22Rv1 (cell line): ENCODE measurements around the gene SARDH.

Source experiments
- ZFX ChIP-seq: fragments of 450-650 bp; IDR thresholded peaks from 2 replicates; pipeline ENCODE4 v1.6.1; 2017; ENCODE audit warnings: antibody characterized with exemption, borderline replicate concordance
- TF ChIP-seq, protein P1 (sequence below): fragments of 450-650 bp; IDR thresholded peaks from 2 replicates; pipeline ENCODE4 v1.5.1; 2017; ENCODE audit warnings: mild to moderate bottlenecking

DNA sequence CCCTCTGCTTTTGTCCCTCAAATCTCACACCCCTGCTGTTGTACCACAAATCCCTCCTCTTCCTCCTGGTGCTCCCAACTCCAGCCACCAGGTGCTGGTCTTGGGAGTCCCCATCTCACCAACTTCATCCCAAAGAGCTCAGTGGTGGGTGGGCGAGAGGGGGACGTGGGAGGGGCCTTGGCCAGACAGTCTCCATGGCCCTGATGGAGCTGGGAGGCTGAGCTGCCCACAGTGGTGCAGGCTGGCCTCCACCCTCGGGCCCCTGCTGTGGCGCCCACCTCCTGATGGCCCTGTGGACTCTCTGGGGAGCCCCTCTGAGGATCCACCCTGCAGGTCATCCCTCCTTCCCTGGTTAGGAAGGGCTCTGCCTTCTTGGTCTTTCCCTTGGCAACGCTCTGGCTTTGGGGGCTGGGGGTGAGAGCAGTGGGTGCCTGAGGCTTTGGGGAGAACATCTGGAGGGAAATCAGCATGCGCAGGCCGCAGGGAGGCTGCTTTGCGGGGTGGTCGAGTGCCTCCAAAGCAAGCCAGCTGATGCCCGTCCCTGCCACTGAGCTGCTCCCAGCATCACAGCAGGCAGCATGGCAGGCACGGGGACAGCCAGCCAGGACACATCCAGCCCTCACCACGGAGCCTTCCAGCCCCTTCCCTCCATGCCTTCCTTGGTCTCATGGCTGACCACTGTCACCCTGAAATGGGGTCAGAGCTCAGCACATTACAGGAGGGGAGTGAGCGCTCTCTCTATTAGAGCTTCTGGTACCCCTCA lies 121.3 kb downstream of the SARDH start:
- TF ChIP-seq, protein P1, sequence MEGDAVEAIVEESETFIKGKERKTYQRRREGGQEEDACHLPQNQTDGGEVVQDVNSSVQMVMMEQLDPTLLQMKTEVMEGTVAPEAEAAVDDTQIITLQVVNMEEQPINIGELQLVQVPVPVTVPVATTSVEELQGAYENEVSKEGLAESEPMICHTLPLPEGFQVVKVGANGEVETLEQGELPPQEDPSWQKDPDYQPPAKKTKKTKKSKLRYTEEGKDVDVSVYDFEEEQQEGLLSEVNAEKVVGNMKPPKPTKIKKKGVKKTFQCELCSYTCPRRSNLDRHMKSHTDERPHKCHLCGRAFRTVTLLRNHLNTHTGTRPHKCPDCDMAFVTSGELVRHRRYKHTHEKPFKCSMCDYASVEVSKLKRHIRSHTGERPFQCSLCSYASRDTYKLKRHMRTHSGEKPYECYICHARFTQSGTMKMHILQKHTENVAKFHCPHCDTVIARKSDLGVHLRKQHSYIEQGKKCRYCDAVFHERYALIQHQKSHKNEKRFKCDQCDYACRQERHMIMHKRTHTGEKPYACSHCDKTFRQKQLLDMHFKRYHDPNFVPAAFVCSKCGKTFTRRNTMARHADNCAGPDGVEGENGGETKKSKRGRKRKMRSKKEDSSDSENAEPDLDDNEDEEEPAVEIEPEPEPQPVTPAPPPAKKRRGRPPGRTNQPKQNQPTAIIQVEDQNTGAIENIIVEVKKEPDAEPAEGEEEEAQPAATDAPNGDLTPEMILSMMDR: no peak
- no peak for TF ChIP-seq ZFX
